ENCODE measurements around the gene RASL10B. TPM values are rescaled to one million over a fixed set of nuclear protein-coding genes. Genes with fewer than 3 reads are reported as not detected.

Gene RASL10B
- total and polyA plus RNA-seq, 7 experiments from 2014 or later, result 0.14 to 0.76 (median 0.37) TPM

GRCh38 chr17:35726127-35726952, 5.1 kb upstream of the RASL10B start:
- H3K27ac ChIP-seq (ENCODE audit: low read depth, low read length), result no peak overlapping the region
- DNase-seq, result no peak
- intact Hi-C loops (cut with micrococcal nuclease), result no loop called here
- H3K4me3 ChIP-seq (ENCODE audit: low read length), result no peak overlapping the region
- H3K27me3 ChIP-seq (ENCODE audit: control insufficient read depth in 2 of 2, insufficient read depth in 2 of 2, low read length in 2 of 2), result no peaks in the 10 kb centered on the region
- H3K36me3 ChIP-seq (ENCODE audit: control insufficient read depth in 2 of 3, insufficient read depth in 3 of 3, low read length in 3 of 3), result peaks cover 5 to 51% (median 20%) of the 10 kb centered on the region in 3 experiments
- Mint-ChIP-seq H3K4me3 (no peak overlapping the region), H3K4me1 (peaks cover 13 to 21% (median 18%) of the 10 kb centered on the region in 7 donors), H3K27ac (peak overlapping the region in 1 of 9 donors; percentile 22), H3K9me3 (peaks cover 0 to 2% (median 0%) of the 10 kb centered on the region in 11 donors), H3K36me3 (peaks cover 13 to 37% (median 21%) of the 10 kb centered on the region in 5 donors), H3K27me3 (peaks cover 0 to 10% (median 5%) of the 10 kb centered on the region in 5 donors)
- POLR2A ChIA-PET, result no interaction called here
- CTCF ChIA-PET, result no interaction called here
- no peaks in the 10 kb centered on the region for H3K9me3 ChIP-seq (ENCODE audit: control insufficient read depth in 2 of 3, low read length in 3 of 3)
- peaks cover 7 to 12% of the 10 kb centered on the region in 2 donors for H3K4me1 ChIP-seq (ENCODE audit: control insufficient read depth in 2 of 2, insufficient read depth in 2 of 2, low read length in 2 of 2)
- no peak for ATAC-seq

- H3K4me3 ChIP-seq (ENCODE audit: low read length), result no peak overlapping the region
- Mint-ChIP-seq H3K27ac (no peak overlapping the region), H3K9me3 (peaks cover 0 to 2% (median 0%) of the 10 kb centered on the region in 11 donors), H3K4me1 (peaks cover 11 to 23% (median 18%) of the 10 kb centered on the region in 7 donors), H3K27me3 (peaks cover 0 to 10% (median 5%) of the 10 kb centered on the region in 5 donors), H3K36me3 (peaks cover 13 to 32% (median 21%) of the 10 kb centered on the region in 5 donors), H3K4me3 (no peak overlapping the region)
- peaks cover 8 to 13% of the 10 kb centered on the region in 2 donors for H3K4me1 ChIP-seq (ENCODE audit: control insufficient read depth in 2 of 2, insufficient read depth in 2 of 2, low read length in 2 of 2)
- H3K27ac ChIP-seq (ENCODE audit: low read depth, low read length), result no peak overlapping the region
- ATAC-seq (no peak), DNase-seq (no peak)
- H3K27me3 ChIP-seq (ENCODE audit: control insufficient read depth in 2 of 2, insufficient read depth in 2 of 2, low read length in 2 of 2), result no peaks in the 10 kb centered on the region
- H3K36me3 ChIP-seq (ENCODE audit: control insufficient read depth in 2 of 3, insufficient read depth in 3 of 3, low read length in 3 of 3), result peaks cover 5 to 45% (median 20%) of the 10 kb centered on the region in 3 experiments
- intact Hi-C loops (cut with micrococcal nuclease), result no loop called here
- ChIA-PET CTCF (interaction anchor here (0.6 kb wide), 1 partner anchor 114 kb away, joined by 7 read pairs; no protein-coding TSS in a partner anchor), POLR2A (interaction anchor here (1.3 kb wide), 1 partner anchor 14 kb away, joined by 4 read pairs; no protein-coding TSS in a partner anchor)
- H3K9me3 ChIP-seq (ENCODE audit: control insufficient read depth in 2 of 3, low read length in 3 of 3), result no peaks in the 10 kb centered on the region
Observed at GRCh38 chr17:35726953-35727460, 4.4 kb upstream of the RASL10B start.

GRCh38 chr17:35727635-35728034, 3.8 kb upstream of the RASL10B start:
- Histone ChIP-seq H3K9me3 (ENCODE audit: control insufficient read depth in 2 of 3, low read length in 3 of 3) (no peaks in the 10 kb centered on the region), H3K4me1 (ENCODE audit: control insufficient read depth in 2 of 2, insufficient read depth in 2 of 2, low read length in 2 of 2) (peaks cover 8 to 13% of the 10 kb centered on the region in 2 donors), H3K27ac (ENCODE audit: low read depth, low read length) (no peak overlapping the region), H3K36me3 (ENCODE audit: control insufficient read depth in 2 of 3, insufficient read depth in 3 of 3, low read length in 3 of 3) (peaks cover 5 to 42% (median 20%) of the 10 kb centered on the region in 3 experiments), H3K4me3 (ENCODE audit: low read length) (no peak overlapping the region), H3K27me3 (ENCODE audit: control insufficient read depth in 2 of 2, insufficient read depth in 2 of 2, low read length in 2 of 2) (no peaks in the 10 kb centered on the region)
- Mint-ChIP-seq H3K4me3 (no peak overlapping the region), H3K27me3 (peaks cover 0 to 17% (median 5%) of the 10 kb centered on the region in 5 donors), H3K9me3 (peaks cover 0 to 2% (median 0%) of the 10 kb centered on the region in 11 donors), H3K36me3 (peaks cover 13 to 32% (median 21%) of the 10 kb centered on the region in 5 donors), H3K27ac (peak overlapping the region in 3 of 9 donors; percentile 4 to 51 (median 12)), H3K4me1 (peaks cover 11 to 29% (median 21%) of the 10 kb centered on the region in 7 donors)
- intact Hi-C loops (cut with micrococcal nuclease), result no loop called here
- DNase-seq (no peak), ATAC-seq (no peak)
- CTCF ChIA-PET, result interaction anchor here (0.6 to 0.9 kb wide), 2 partner anchors 20 to 115 kb away, joined by 3 to 7 read pairs; no protein-coding TSS in a partner anchor
- POLR2A ChIA-PET, result interaction anchor here (1.3 kb wide), 1 partner anchor 14 kb away, joined by 4 read pairs; no protein-coding TSS in a partner anchor

- POLR2A ChIA-PET, result interaction anchor here (0.6 kb wide), 1 partner anchor 92 kb away, joined by 4 read pairs; no protein-coding TSS in a partner anchor
- H3K36me3 Mint-ChIP-seq, result peaks cover 13 to 25% (median 18%) of the 10 kb centered on the region in 5 donors
- Histone ChIP-seq H3K27ac (ENCODE audit: low read depth, low read length) (no peak overlapping the region), H3K4me1 (ENCODE audit: control insufficient read depth in 2 of 2, insufficient read depth in 2 of 2, low read length in 2 of 2) (peaks cover 8 to 13% of the 10 kb centered on the region in 2 donors), H3K27me3 (ENCODE audit: control insufficient read depth in 2 of 2, insufficient read depth in 2 of 2, low read length in 2 of 2) (no peaks in the 10 kb centered on the region), H3K4me3 (ENCODE audit: low read length) (no peak overlapping the region), H3K9me3 (ENCODE audit: control insufficient read depth in 2 of 3, low read length in 3 of 3) (no peaks in the 10 kb centered on the region), H3K36me3 (ENCODE audit: control insufficient read depth in 2 of 3, insufficient read depth in 3 of 3, low read length in 3 of 3) (peaks cover 2 to 34% (median 13%) of the 10 kb centered on the region in 3 experiments)
- intact Hi-C loops (cut with micrococcal nuclease), result no loop called here
- DNase-seq (no peak), ATAC-seq (no peak)
- peaks cover 11 to 31% (median 21%) of the 10 kb centered on the region in 7 donors for H3K4me1 Mint-ChIP-seq
- no peak overlapping the region for H3K4me3 Mint-ChIP-seq
- peaks cover 0 to 2% (median 0%) of the 10 kb centered on the region in 11 donors for H3K9me3 Mint-ChIP-seq
- CTCF ChIA-PET, result interaction anchor here (0.6 to 0.9 kb wide), 2 partner anchors 19 to 108 kb away, joined by 3 read pairs; no protein-coding TSS in a partner anchor
- H3K27ac Mint-ChIP-seq, result peak overlapping the region in 1 of 9 donors; percentile 51
- peaks cover 0 to 24% (median 5%) of the 10 kb centered on the region in 5 donors for H3K27me3 Mint-ChIP-seq
Observed at GRCh38 chr17:35728551-35728950, 2.9 kb upstream of the RASL10B start.

GRCh38 chr17:35729405-35729833, 2.0 kb upstream of the RASL10B start:
- H3K4me3 Mint-ChIP-seq, result peak overlapping the region in 5 of 10 donors; percentile 38 to 90 (median 57)
- ChIA-PET POLR2A (no interaction called here), CTCF (interaction anchor here (0.6 kb wide), 1 partner anchor 116 kb away, joined by 3 read pairs; no protein-coding TSS in a partner anchor)
- no peaks in the 10 kb centered on the region for H3K9me3 ChIP-seq (ENCODE audit: control insufficient read depth in 2 of 3, low read length in 3 of 3)
- H3K27ac ChIP-seq (ENCODE audit: low read depth, low read length), result no peak overlapping the region
- peaks cover 0 to 24% (median 5%) of the 10 kb centered on the region in 5 donors for H3K27me3 Mint-ChIP-seq
- DNase-seq (no peak), ATAC-seq (no peak)
- peaks cover 0 to 2% (median 0%) of the 10 kb centered on the region in 11 donors for H3K9me3 Mint-ChIP-seq
- H3K27ac Mint-ChIP-seq, result peak overlapping the region in 3 of 9 donors; percentile 22 to 44 (median 39)
- intact Hi-C loops (cut with micrococcal nuclease), result no loop called here
- H3K4me1 ChIP-seq (ENCODE audit: control insufficient read depth in 2 of 2, insufficient read depth in 2 of 2, low read length in 2 of 2), result peaks cover 8 to 13% of the 10 kb centered on the region in 2 donors
- H3K27me3 ChIP-seq (ENCODE audit: control insufficient read depth in 2 of 2, insufficient read depth in 2 of 2, low read length in 2 of 2), result no peaks in the 10 kb centered on the region
- H3K4me1 Mint-ChIP-seq, result peaks cover 11 to 31% (median 21%) of the 10 kb centered on the region in 7 donors
- H3K4me3 ChIP-seq (ENCODE audit: low read length), result no peak overlapping the region
- H3K36me3 ChIP-seq (ENCODE audit: control insufficient read depth in 2 of 3, insufficient read depth in 3 of 3, low read length in 3 of 3), result peaks cover 0 to 25% (median 6%) of the 10 kb centered on the region in 3 experiments
- peaks cover 9 to 18% (median 14%) of the 10 kb centered on the region in 5 donors for H3K36me3 Mint-ChIP-seq

- Mint-ChIP-seq H3K27ac (peak overlapping the region in 8 of 9 donors; percentile 3 to 85 (median 59)), H3K27me3 (peaks cover 0 to 24% (median 5%) of the 10 kb centered on the region in 5 donors), H3K4me3 (peak overlapping the region; percentile 59 to 90 (median 85)), H3K9me3 (peaks cover 0 to 2% (median 0%) of the 10 kb centered on the region in 11 donors), H3K36me3 (peaks cover 0 to 11% (median 5%) of the 10 kb centered on the region in 5 donors), H3K4me1 (peaks cover 11 to 31% (median 21%) of the 10 kb centered on the region in 7 donors)
- POLR2A ChIA-PET, result interaction anchor here (0.6 to 1.3 kb wide), 2 partner anchors 10 to 27 kb away, joined by 3 to 4 read pairs; no protein-coding TSS in a partner anchor
- H3K27me3 ChIP-seq (ENCODE audit: control insufficient read depth in 2 of 2, insufficient read depth in 2 of 2, low read length in 2 of 2), result no peaks in the 10 kb centered on the region
- DNase-seq (no peak), ATAC-seq (no peak)
- peak overlapping the region; percentile 55 for H3K4me3 ChIP-seq (ENCODE audit: low read length)
- peaks cover 0 to 14% (median under 1%) of the 10 kb centered on the region in 3 experiments for H3K36me3 ChIP-seq (ENCODE audit: control insufficient read depth in 2 of 3, insufficient read depth in 3 of 3, low read length in 3 of 3)
- H3K4me1 ChIP-seq (ENCODE audit: control insufficient read depth in 2 of 2, insufficient read depth in 2 of 2, low read length in 2 of 2), result peaks cover 8 to 13% of the 10 kb centered on the region in 2 donors
- no peaks in the 10 kb centered on the region for H3K9me3 ChIP-seq (ENCODE audit: control insufficient read depth in 2 of 3, low read length in 3 of 3)
- no peak overlapping the region for H3K27ac ChIP-seq (ENCODE audit: low read depth, low read length)
- CTCF ChIA-PET, result interaction anchor here (1.0 kb wide), 1 partner anchor 17 kb away, joined by 4 read pairs; no protein-coding TSS in a partner anchor
- intact Hi-C loops (cut with micrococcal nuclease), result no loop called here
Observed at GRCh38 chr17:35730400-35731005, 936 bp upstream of the RASL10B start.

Measured in naive thymus-derived CD4-positive, alpha-beta T cell (primary cell).